Neural cell (in vitro differentiated cells): ENCODE measurements around the gene CST11. TPM values are rescaled to one million over a fixed set of nuclear protein-coding genes. Genes with fewer than 3 reads are reported as not detected.
A peak's percentile ranks its signal among the peaks of the same experiment; 100 is the strongest.

ENCODE experiments used
- H2AFZ ChIP-seq: fragments of 200-600, 300-800 bp; sonication (generic), shearing (Covaris generic); 2 replicates; pipeline ENCODE4 v1.6.0; 2014; ENCODE audit warnings: low read depth, mild to moderate bottlenecking, antibody characterized with exemption, low read length, moderate library complexity
- H3F3A ChIP-seq: fragments of 200-600 bp; shearing (Covaris generic); 2 replicates; pipeline ENCODE4 v1.6.1; 2016; ENCODE audit warnings: mild to moderate bottlenecking, moderate library complexity, mixed read lengths, antibody characterized with exemption, low read length; ENCODE audit not compliant: insufficient read depth, poor library complexity, severe bottlenecking
- H3K27ac ChIP-seq: fragments of 200-600, 300-800 bp; sonication (generic), shearing (Covaris generic); 2 replicates; pipeline ENCODE4 v1.5.1; 2014; ENCODE audit warnings: mild to moderate bottlenecking, low read length, moderate library complexity
- H3K27me3 ChIP-seq: fragments of 300-800, 200-600 bp; sonication (generic), shearing (Covaris generic); 2 replicates; pipeline ENCODE4 v1.6.0; 2014; ENCODE audit warnings: mild to moderate bottlenecking, low read depth, low read length, moderate library complexity; ENCODE audit not compliant: insufficient read depth
- H3K36me3 ChIP-seq: fragments of 300-800, 200-600 bp; sonication (generic), shearing (Covaris generic); 2 replicates; pipeline ENCODE4 v1.5.1; 2014; ENCODE audit warnings: mild to moderate bottlenecking, antibody characterized with exemption, low read length, moderate library complexity; ENCODE audit not compliant: insufficient read depth
- H3K4me2 ChIP-seq: fragments of 300-800, 200-600 bp; sonication (generic), shearing (Covaris generic); 2 replicates; pipeline ENCODE4 v1.6.0; 2014; ENCODE audit warnings: mild to moderate bottlenecking, low read length
- H3K4me3 ChIP-seq: fragments of 300-800, 200-600 bp; sonication (generic), shearing (Covaris generic); 2 replicates; pipeline ENCODE4 v1.5.1; 2014; ENCODE audit warnings: mild to moderate bottlenecking, low read length, moderate library complexity
- H3K79me2 ChIP-seq: fragments of 200-600 bp; shearing (Covaris generic); replicated peaks from 2 replicates; pipeline ENCODE4 v1.6.0; 2014; ENCODE audit warnings: mild to moderate bottlenecking, low read length, moderate library complexity; ENCODE audit not compliant: insufficient read depth
- H3K9ac ChIP-seq: fragments of 300-800, 200-600 bp; sonication (generic), shearing (Covaris generic); 2 replicates; pipeline ENCODE4 v1.6.1; 2016; ENCODE audit warnings: mild to moderate bottlenecking, low read length, mixed read lengths
- H3K9me2 ChIP-seq: fragments of 200-600 bp; shearing (Covaris generic); 2 replicates; pipeline ENCODE4 v1.6.1; 2016; ENCODE audit warnings: mild to moderate bottlenecking, low read length, mixed read lengths; ENCODE audit not compliant: insufficient read depth
- H3K9me3 ChIP-seq: fragments of 200-600, 300-800 bp; sonication (generic), shearing (Covaris generic); 2 replicates; pipeline ENCODE4 v1.6.1; 2016; ENCODE audit warnings: mild to moderate bottlenecking, mixed run types, low read length, moderate library complexity, mixed read lengths
- H4K20me1 ChIP-seq: fragments of 200-600 bp; shearing (Covaris generic); 2 replicates; pipeline ENCODE4 v1.6.1; 2016; ENCODE audit warnings: mild to moderate bottlenecking, mixed run types; ENCODE audit not compliant: insufficient read depth
- CTCF ChIP-seq: fragments of 450-650 bp; IDR thresholded peaks from 2 replicates; pipeline ENCODE4 v1.5.1; 2014; ENCODE audit warnings: antibody characterized with exemption, mild to moderate bottlenecking, moderate library complexity; ENCODE audit not compliant: poor library complexity, severe bottlenecking
- EP300 ChIP-seq: fragments of 450-650 bp; conservative IDR thresholded peaks from 2 replicates; pipeline ENCODE4 v1.6.1; 2014; ENCODE audit warnings: antibody characterized with exemption, mild to moderate bottlenecking, moderate library complexity; ENCODE audit not compliant: poor library complexity, severe bottlenecking
- EZH2 ChIP-seq: fragments of 200-600, 300-800 bp; shearing (Covaris generic), sonication (generic); IDR thresholded peaks from 2 replicates; pipeline ENCODE4 v1.6.1; 2014; ENCODE audit warnings: antibody characterized with exemption, low read length, borderline replicate concordance, mild to moderate bottlenecking; ENCODE audit not compliant: insufficient read depth, poor library complexity, severe bottlenecking
- MXI1 ChIP-seq: fragments of 450-650 bp; conservative IDR thresholded peaks from 2 replicates; pipeline ENCODE4 v1.6.1; 2014; ENCODE audit warnings: antibody characterized with exemption, mild to moderate bottlenecking; ENCODE audit not compliant: poor library complexity, severe bottlenecking
- POLR2AphosphoS5 ChIP-seq: IDR thresholded peaks from 2 replicates; pipeline ENCODE4 v1.6.1; 2012
- RAD21 ChIP-seq: fragments of 450-650 bp; conservative IDR thresholded peaks from 2 replicates; pipeline ENCODE4 v1.6.1; 2014; ENCODE audit warnings: antibody characterized with exemption, mild to moderate bottlenecking, moderate library complexity
- REST ChIP-seq: IDR thresholded peaks from 2 replicates; pipeline ENCODE4 v1.6.1; 2012; ENCODE audit warnings: borderline replicate concordance
- SMC3 ChIP-seq: fragments of 450-650 bp; conservative IDR thresholded peaks from 2 replicates; pipeline ENCODE4 v1.6.1; 2014; ENCODE audit warnings: antibody characterized with exemption, mild to moderate bottlenecking, moderate library complexity; ENCODE audit not compliant: poor library complexity
- TAF1 ChIP-seq: IDR thresholded peaks from 2 replicates; pipeline ENCODE4 v1.6.1; 2012; ENCODE audit warnings: low read depth
- polyA plus RNA-seq: library from polyadenylated mRNA; depleted of rRNA; stranded (reverse); fragments of >200 nt; gene quantifications from 2 replicates; pipeline ENCODE4 v1.2.3, GENCODE V29; 2014

The CST11 gene
- polyA plus RNA-seq, 1 donor from 2014 or later = not detected

- Histone ChIP-seq H3K4me2 (peak overlapping the region; percentile 90), H3K4me3 (peak overlapping the region; percentile 97), H3K27me3 (no peaks in the 10 kb centered on the region), H3K9me3 (no peaks in the 10 kb centered on the region), H3F3A (no peaks in the 10 kb centered on the region), H3K9me2 (no peaks in the 10 kb centered on the region), H2AFZ (no peak overlapping the region), H3K27ac (no peak overlapping the region), H3K9ac (peak overlapping the region; percentile 82), H3K79me2 (peaks cover 16% of the 10 kb centered on the region), H4K20me1 (no peaks in the 10 kb centered on the region), H3K36me3 (no peaks in the 10 kb centered on the region)
- no peak for TF ChIP-seq EP300
- no peak for TF ChIP-seq SMC3
- no peak for TF ChIP-seq TAF1
- TF ChIP-seq MXI1 = peak; percentile 31
Observed at GRCh38 chr20:23419995-23420901, 32.4 kb downstream of the CST11 start.

GRCh38 chr20:23419657-23419994 lies 33.0 kb downstream of the CST11 start:
- H3K27ac ChIP-seq = no peak overlapping the region
- no peak for TF ChIP-seq REST
- no peak for TF ChIP-seq SMC3
- TF ChIP-seq MXI1 = no peak
- TF ChIP-seq EP300 = no peak
- no peak for TF ChIP-seq RAD21
- TF ChIP-seq POLR2AphosphoS5 = no peak
- TF ChIP-seq TAF1 = no peak
- TF ChIP-seq EZH2 = no peak
- TF ChIP-seq CTCF = no peak
- H3K9me2 ChIP-seq = no peaks in the 10 kb centered on the region
- no peaks in the 10 kb centered on the region for H3K27me3 ChIP-seq
- peak overlapping the region; percentile 82 for H3K9ac ChIP-seq
- H3K4me3 ChIP-seq = peak overlapping the region; percentile 97
- H3K4me2 ChIP-seq = peak overlapping the region; percentile 90
- no peaks in the 10 kb centered on the region for H3K9me3 ChIP-seq
- H3K79me2 ChIP-seq = peaks cover 17% of the 10 kb centered on the region
- H3F3A ChIP-seq = no peaks in the 10 kb centered on the region
- H2AFZ ChIP-seq = no peak overlapping the region
- no peaks in the 10 kb centered on the region for H4K20me1 ChIP-seq
- H3K36me3 ChIP-seq = no peaks in the 10 kb centered on the region
